SK-N-SH (cell line): ENCODE data around the gene CDHR2. TPM values are rescaled to one million over a fixed set of nuclear protein-coding genes. Genes with fewer than 3 reads are reported as not detected.

Experiments
- CTCF ChIA-PET: fragments of 300-600, 350-600 bp; formaldehyde crosslinking; extraction: SDS; loops from one replicate; lab custom pipeline; 2021; lab: Yijun Ruan, JAX
- POLR2A ChIA-PET: fragments of 350-600 bp; sonication (Branson Sonifier 250); formaldehyde crosslinking; extraction: SDS; loops from one replicate; lab custom pipeline; 2020; ENCODE audit warnings: antibody characterized with exemption, inconsistent platforms; lab: Yijun Ruan, JAX
- DNase-seq: peaks from one replicate; pipeline ENCODE4 v3.0.0; 2012
- H2AFZ ChIP-seq: fragments of 200-600 bp; sonication (generic); 2 replicates; pipeline ENCODE4 v1.8.1; 2016; ENCODE audit warnings: antibody characterized with exemption, mild to moderate bottlenecking, low read depth
- H3F3A ChIP-seq: fragments of 200-600 bp; sonication (generic); replicated peaks from 2 replicates; pipeline ENCODE3; 2016; ENCODE audit warnings: antibody characterized with exemption, mild to moderate bottlenecking; ENCODE audit not compliant: insufficient read depth
- H3K27ac ChIP-seq, 2 experiments: fragments of 200-500 bp in 1 of 2; fragments of 200-600 bp in 1 of 2; sonication (Bioruptor generic) in 1 of 2; sonication (generic), shearing (Covaris generic) in 1 of 2; 2 replicates each; pipeline versions ENCODE4 v1.5.1 to v1.6.1; 2014 to 2016; ENCODE audit warnings: low read depth in 2 of 2, inconsistent platforms in 1 of 2, low read length in 1 of 2, mild to moderate bottlenecking in 1 of 2, mixed read lengths in 1 of 2
- H3K27me3 ChIP-seq: fragments of 200-600 bp; sonication (generic), shearing (Covaris generic); 2 replicates; pipeline ENCODE4 v1.6.1; 2016; ENCODE audit warnings: mixed run types; ENCODE audit not compliant: insufficient read depth
- H3K36me3 ChIP-seq, 2 experiments: fragments of 200-500 bp in 1 of 2; fragments of 200-600 bp in 1 of 2; sonication (Bioruptor generic) in 1 of 2; sonication (generic) in 1 of 2; replicated peaks in 1 of 2; 2 replicates each; pipeline versions ENCODE3 to v1.5.1; 2014 to 2016; ENCODE audit warnings: low read length in 1 of 2, mild to moderate bottlenecking in 1 of 2; ENCODE audit not compliant: insufficient read depth in 2 of 2, control insufficient read depth in 1 of 2
- H3K4me1 ChIP-seq, 2 experiments: fragments of 200-500 bp in 1 of 2; fragments of 200-600 bp in 1 of 2; sonication (Bioruptor generic) in 1 of 2; sonication (generic), shearing (Covaris generic) in 1 of 2; 2 replicates each; pipeline versions ENCODE4 v1.5.1 to v1.6.1; 2014 to 2016; ENCODE audit warnings: low read depth in 1 of 2, low read length in 1 of 2, mixed run types in 1 of 2; ENCODE audit not compliant: insufficient read depth in 2 of 2, control insufficient read depth in 1 of 2
- H3K4me2 ChIP-seq: fragments of 200-600 bp; sonication (generic), shearing (Covaris generic); 2 replicates; pipeline ENCODE4 v1.6.1; 2017; ENCODE audit warnings: mixed run types
- H3K4me3 ChIP-seq, 2 experiments: fragments of 200-500 bp in 1 of 2; fragments of 200-600 bp in 1 of 2; sonication (Bioruptor generic) in 1 of 2; sonication (generic), shearing (Covaris generic) in 1 of 2; 2 replicates each; pipeline versions ENCODE4 v1.5.1 to v1.8.1; 2014 to 2016; ENCODE audit warnings: low read depth in 2 of 2, inconsistent platforms in 1 of 2, low read length in 1 of 2, mild to moderate bottlenecking in 1 of 2, mixed read lengths in 1 of 2, moderate library complexity in 1 of 2
- H3K79me2 ChIP-seq: fragments of 200-600 bp; sonication (generic); 2 replicates; pipeline ENCODE4 v1.8.1; 2017; ENCODE audit warnings: mild to moderate bottlenecking; ENCODE audit not compliant: insufficient read depth
- H3K9ac ChIP-seq: fragments of 200-600 bp; sonication (generic); 2 replicates; pipeline ENCODE4 v1.6.1; 2017; ENCODE audit warnings: mixed run types
- H3K9me2 ChIP-seq: fragments of 200-600 bp; sonication (generic); 2 replicates; pipeline ENCODE4 v1.6.1; 2017; ENCODE audit warnings: mixed run types
- H3K9me3 ChIP-seq: fragments of 200-600 bp; sonication (generic); 2 replicates; pipeline ENCODE4 v1.6.1; 2017; ENCODE audit warnings: mixed run types, mild to moderate bottlenecking, moderate library complexity
- H4K20me1 ChIP-seq: fragments of 200-600 bp; sonication (generic); 2 replicates; pipeline ENCODE4 v1.6.1; 2017; ENCODE audit warnings: mild to moderate bottlenecking, mixed run types; ENCODE audit not compliant: insufficient read depth
- ELF1 ChIP-seq: IDR thresholded peaks from 2 replicates; pipeline ENCODE4 v1.4.0; 2012
- FOSL2 ChIP-seq: IDR thresholded peaks from 2 replicates; pipeline ENCODE4 v1.4.0; 2012; ENCODE audit warnings: low read depth, mild to moderate bottlenecking, moderate library complexity, borderline replicate concordance
- FOXJ3 ChIP-seq: sonication (generic); formaldehyde crosslinking; IDR thresholded peaks from 2 replicates; pipeline ENCODE4 v1.5.1; 2020; ENCODE audit warnings: mild to moderate bottlenecking, missing genetic modification reagents
- FOXM1 ChIP-seq: IDR thresholded peaks from 2 replicates; pipeline ENCODE4 v1.4.0; 2012; ENCODE audit warnings: low read depth, mild to moderate bottlenecking
- GABPA ChIP-seq: IDR thresholded peaks from 2 replicates; pipeline ENCODE4 v1.4.0; 2012; ENCODE audit warnings: low read depth, mild to moderate bottlenecking
- GATA2 ChIP-seq: sonication (generic); formaldehyde crosslinking; IDR thresholded peaks from 2 replicates; pipeline ENCODE4 v1.5.0; 2020; ENCODE audit warnings: mild to moderate bottlenecking, missing genetic modification reagents
- JUND ChIP-seq: IDR thresholded peaks from 2 replicates; pipeline ENCODE4 v1.4.0; 2012
- MEF2A ChIP-seq: IDR thresholded peaks from 2 replicates; pipeline ENCODE4 v1.4.0; 2012; ENCODE audit warnings: low read depth, borderline replicate concordance
- MXI1 ChIP-seq: IDR thresholded peaks from 2 replicates; pipeline ENCODE4 v1.6.1; 2012; ENCODE audit warnings: mild to moderate bottlenecking, low read depth, low read length, improper control_type of control experiment
- NFIC ChIP-seq: IDR thresholded peaks from 2 replicates; pipeline ENCODE4 v1.4.0; 2012; ENCODE audit warnings: borderline replicate concordance
- RCOR1 ChIP-seq: fragments of 150-350 bp; IDR thresholded peaks from 2 replicates; pipeline ENCODE4 v1.6.1; 2017; ENCODE audit warnings: antibody characterized with exemption, low read length
- RFX5 ChIP-seq: IDR thresholded peaks from 2 replicates; pipeline ENCODE4 v1.6.1; 2012; ENCODE audit warnings: mild to moderate bottlenecking, improper control_type of control experiment, low read length
- TAF1 ChIP-seq: IDR thresholded peaks from 2 replicates; pipeline ENCODE4 v1.6.1; 2012; ENCODE audit warnings: low read depth, mild to moderate bottlenecking, low read length, moderate library complexity, borderline replicate concordance
- TCF12 ChIP-seq: IDR thresholded peaks from 2 replicates; pipeline ENCODE4 v1.4.0; 2012
- TEAD4 ChIP-seq: IDR thresholded peaks from 2 replicates; pipeline ENCODE4 v1.4.0; 2012; ENCODE audit warnings: mild to moderate bottlenecking, borderline replicate concordance; ENCODE audit not compliant: insufficient read depth
- WGBS: methylation state at CpG from one replicate; pipeline ENCODE4 v1.1.6; 2017; ENCODE audit warnings: low lambda C conversion rate; 5-methylcytosine and 5-hydroxymethylcytosine counted together
- polyA plus RNA-seq, 3 experiments: library from polyadenylated mRNA; depleted of rRNA; stranded (reverse); fragments of >200 nt; gene quantifications; 2 replicates each; pipeline ENCODE4 v1.2.3, GENCODE V29; 2012
- TF ChIP-seq, protein P1 (sequence below): fragments of 200-600 bp; sonication (generic); IDR thresholded peaks from 2 replicates; pipeline ENCODE4 v1.6.1; 2017; ENCODE audit warnings: antibody characterized with exemption, mild to moderate bottlenecking, moderate library complexity
- TF ChIP-seq, protein P2 (sequence below): IDR thresholded peaks from 2 replicates; pipeline ENCODE4 v1.4.0; 2012; ENCODE audit warnings: low read depth, borderline replicate concordance
- TF ChIP-seq, protein P3 (sequence below): IDR thresholded peaks from 2 replicates; pipeline ENCODE4 v1.4.0; 2012; ENCODE audit warnings: low read depth

CDHR2 gene
- polyA plus RNA-seq, 1 of the 3 experiments (the other 2 are of a cell fraction) = not detected

DNA sequence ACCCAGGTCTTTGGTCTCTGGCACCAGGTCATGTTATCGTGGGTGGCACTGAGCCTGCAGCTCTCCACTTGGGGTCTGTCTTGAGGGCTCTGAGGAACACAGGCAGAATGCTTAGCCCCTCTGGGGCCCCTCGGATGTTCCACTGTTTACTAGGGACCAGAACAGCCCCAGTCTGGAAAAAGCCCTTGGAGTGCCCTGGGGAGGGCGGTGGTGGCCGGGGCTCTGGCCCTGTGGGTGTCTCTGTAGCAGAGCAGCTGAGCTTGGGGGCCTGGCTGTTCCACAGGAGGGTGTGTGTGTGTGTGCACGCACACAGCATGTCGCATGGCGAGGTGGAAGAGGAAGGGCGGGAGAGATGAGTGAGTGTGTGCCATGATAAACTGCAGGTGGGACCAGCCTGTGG is 45.4 kb downstream of the CDHR2 start:
- WGBS = 95% methylated on average over 8 of the region's 8 CpGs
- Histone ChIP-seq H4K20me1 (no peaks in the 10 kb centered on the region), H3K9me2 (no peaks in the 10 kb centered on the region), H3K9me3 (no peaks in the 10 kb centered on the region), H3F3A (no peaks in the 10 kb centered on the region), H3K36me3 (peaks cover 0 to 8% of the 10 kb centered on the region in 2 experiments), H3K4me1 (no peaks in the 10 kb centered on the region), H2AFZ (no peak overlapping the region), H3K27me3 (no peaks in the 10 kb centered on the region), H3K4me3 (no peak overlapping the region), H3K27ac (no peak overlapping the region), H3K79me2 (no peaks in the 10 kb centered on the region), H3K4me2 (no peak overlapping the region), H3K9ac (no peak overlapping the region)
- no peak for TF ChIP-seq RCOR1
- TF ChIP-seq FOSL2 = no peak
- TF ChIP-seq RFX5 = no peak
- TF ChIP-seq, protein P1, sequence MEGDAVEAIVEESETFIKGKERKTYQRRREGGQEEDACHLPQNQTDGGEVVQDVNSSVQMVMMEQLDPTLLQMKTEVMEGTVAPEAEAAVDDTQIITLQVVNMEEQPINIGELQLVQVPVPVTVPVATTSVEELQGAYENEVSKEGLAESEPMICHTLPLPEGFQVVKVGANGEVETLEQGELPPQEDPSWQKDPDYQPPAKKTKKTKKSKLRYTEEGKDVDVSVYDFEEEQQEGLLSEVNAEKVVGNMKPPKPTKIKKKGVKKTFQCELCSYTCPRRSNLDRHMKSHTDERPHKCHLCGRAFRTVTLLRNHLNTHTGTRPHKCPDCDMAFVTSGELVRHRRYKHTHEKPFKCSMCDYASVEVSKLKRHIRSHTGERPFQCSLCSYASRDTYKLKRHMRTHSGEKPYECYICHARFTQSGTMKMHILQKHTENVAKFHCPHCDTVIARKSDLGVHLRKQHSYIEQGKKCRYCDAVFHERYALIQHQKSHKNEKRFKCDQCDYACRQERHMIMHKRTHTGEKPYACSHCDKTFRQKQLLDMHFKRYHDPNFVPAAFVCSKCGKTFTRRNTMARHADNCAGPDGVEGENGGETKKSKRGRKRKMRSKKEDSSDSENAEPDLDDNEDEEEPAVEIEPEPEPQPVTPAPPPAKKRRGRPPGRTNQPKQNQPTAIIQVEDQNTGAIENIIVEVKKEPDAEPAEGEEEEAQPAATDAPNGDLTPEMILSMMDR = no peak
- no peak for TF ChIP-seq GABPA
- no peak for TF ChIP-seq NFIC
- TF ChIP-seq ELF1 = no peak
- TF ChIP-seq MEF2A = no peak
- TF ChIP-seq TEAD4 = no peak
- TF ChIP-seq, protein P2, sequence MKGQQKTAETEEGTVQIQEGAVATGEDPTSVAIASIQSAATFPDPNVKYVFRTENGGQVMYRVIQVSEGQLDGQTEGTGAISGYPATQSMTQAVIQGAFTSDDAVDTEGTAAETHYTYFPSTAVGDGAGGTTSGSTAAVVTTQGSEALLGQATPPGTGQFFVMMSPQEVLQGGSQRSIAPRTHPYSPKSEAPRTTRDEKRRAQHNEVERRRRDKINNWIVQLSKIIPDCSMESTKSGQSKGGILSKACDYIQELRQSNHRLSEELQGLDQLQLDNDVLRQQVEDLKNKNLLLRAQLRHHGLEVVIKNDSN = no peak
- TF ChIP-seq FOXM1 = no peak
- no peak for TF ChIP-seq MXI1
- no peak for TF ChIP-seq JUND
- no peak for TF ChIP-seq FOXJ3 (CRISPR knock-in tag)
- TF ChIP-seq GATA2 = no peak
- no peak for DNase-seq
- CTCF ChIA-PET = no interaction called here
- POLR2A ChIA-PET = no interaction called here

DNA sequence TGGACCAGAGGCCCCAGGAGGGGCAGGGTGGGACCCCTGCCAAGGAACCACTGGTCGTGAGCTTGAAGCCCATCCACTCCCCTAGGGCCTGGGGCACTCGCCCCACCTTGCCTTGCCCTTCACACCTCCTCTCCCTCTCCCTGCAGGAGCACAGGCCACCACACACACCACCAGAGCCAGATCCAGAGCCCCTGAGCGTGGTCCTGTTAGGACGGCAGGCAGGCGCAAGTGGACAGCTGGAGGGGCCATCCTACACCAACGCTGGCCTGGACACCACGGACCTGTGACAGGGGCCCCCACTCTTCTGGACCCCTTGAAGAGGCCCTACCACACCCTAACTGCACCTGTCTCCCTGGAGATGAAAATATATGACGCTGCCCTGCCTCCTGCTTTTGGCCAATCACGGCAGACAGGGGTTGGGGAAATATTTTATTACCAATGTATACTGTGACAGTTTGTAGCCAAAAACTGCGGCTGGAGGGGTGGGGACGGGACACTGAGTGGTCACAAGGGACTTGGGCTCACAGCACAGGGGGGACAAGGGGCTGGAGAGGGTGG is 46.3 kb downstream of the CDHR2 start:
- ChIA-PET CTCF (interaction anchor here (1.2 kb wide), 1 partner anchor 22 kb away, joined by 4 read pairs; no protein-coding TSS in a partner anchor), POLR2A (no interaction called here)
- DNase-seq = no peak
- Histone ChIP-seq H3K27me3 (no peaks in the 10 kb centered on the region), H4K20me1 (no peaks in the 10 kb centered on the region), H3K9ac (no peak overlapping the region), H3F3A (no peaks in the 10 kb centered on the region), H3K36me3 (peaks cover 0 to 8% of the 10 kb centered on the region in 2 experiments), H3K4me1 (no peaks in the 10 kb centered on the region), H3K79me2 (no peaks in the 10 kb centered on the region), H3K9me2 (no peaks in the 10 kb centered on the region), H3K4me2 (no peak overlapping the region), H3K27ac (no peak overlapping the region), H3K4me3 (no peak overlapping the region), H3K9me3 (no peaks in the 10 kb centered on the region), H2AFZ (no peak overlapping the region)
- TF ChIP-seq FOXJ3 (CRISPR knock-in tag) (no peak), TCF12 (no peak), TAF1 (no peak)
- TF ChIP-seq, protein P3, sequence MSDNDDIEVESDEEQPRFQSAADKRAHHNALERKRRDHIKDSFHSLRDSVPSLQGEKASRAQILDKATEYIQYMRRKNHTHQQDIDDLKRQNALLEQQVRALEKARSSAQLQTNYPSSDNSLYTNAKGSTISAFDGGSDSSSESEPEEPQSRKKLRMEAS = no peak
- WGBS = 82% methylated on average over 7 of the region's 11 CpGs
